Measurements from ENCODE around the gene DLK2. TPM values are rescaled to one million over a fixed set of nuclear protein-coding genes. Genes with fewer than 3 reads are reported as not detected.

Gene DLK2
- total and polyA plus RNA-seq, 2 experiments from 2014 or later: 0.21 to 0.47 TPM

- TF ChIP-seq ZNF462 (CRISPR knock-in tag; IDR thresholded peaks at IDR 0.05): no peak
Observed at GRCh38 chr6:43428112-43428570, 27.2 kb downstream of the DLK2 start (continued).

- Histone ChIP-seq H3K27me3 (ENCODE audit: insufficient read depth) (no peaks in the 10 kb centered on the region), H3K36me3 (ENCODE audit: insufficient read depth) (no peaks in the 10 kb centered on the region), H3K27ac (ENCODE audit: low read depth) (peak within 1 kb of the TSS; percentile 85), H3K4me1 (ENCODE audit: insufficient read depth) (peaks cover 10% of the 10 kb centered on the region), H3K9me2 (ENCODE audit: insufficient read depth) (no peaks in the 10 kb centered on the region), H2AFZ (peak within 1 kb of the TSS; percentile 82), H3K4me2 (peak within 1 kb of the TSS; percentile 95), H3F3A (replicated peaks; ENCODE audit: low read depth) (peaks cover 4% of the 10 kb centered on the region; the same call in 1 of the 2 replicates), H3K79me2 (replicated peaks; ENCODE audit: insufficient read depth) (peaks cover 15% of the 10 kb centered on the region), H3K4me3 (peak within 1 kb of the TSS; percentile 95), H4K20me1 (replicated peaks; ENCODE audit: insufficient read depth) (no peaks in the 10 kb centered on the region)
- ATAC-seq: peak; percentile 95
- Mint-ChIP-seq H3K4me1 (peaks cover 16% of the 10 kb centered on the region), H3K4me3 (peak within 1 kb of the TSS; percentile 93), H3K27ac (peak within 1 kb of the TSS; percentile 98), H3K36me3 (ENCODE audit: low read depth) (peaks cover 3% of the 10 kb centered on the region; the same call in 1 of the 3 replicates), H3K27me3 (ENCODE audit: insufficient read depth, low read depth, poor library complexity) (peaks cover 9% of the 10 kb centered on the region), H3K9me3 (peaks cover 18% of the 10 kb centered on the region; the same call in 2 of the 3 replicates)
- peak; percentile 98 for DNase-seq (ENCODE audit: low spot score)
- TF ChIP-seq ZNF462 (CRISPR knock-in tag; IDR thresholded peaks at IDR 0.05): no peak
- TF ChIP-seq ETS1 (IDR thresholded peaks at IDR 0.05): no peak; the same call in 1 of the 2 replicates
- TF ChIP-seq POLR2AphosphoS5 (IDR thresholded peaks at IDR 0.05; ENCODE audit: low read depth): peak; percentile 73
- peak in 1 of 2 experiments; percentile 26; a peak in 2 of 4 replicates for TF ChIP-seq CTCF (conservative IDR thresholded peaks at IDR 0.05; ENCODE audit: low read depth in 2 of 2)
Observed at GRCh38 chr6:43427406-43428111, 27.8 kb downstream of the DLK2 start, which contains the start of gene ABCC10. Gene ABCC10 (plus strand): TSS chr6:43427541. CDS start chr6:43427979, 438 bp downstream.

Measured in GM23338 (cell line).